Activated effector memory CD4-positive, alpha-beta T cell treated with anti-CD3 and anti-CD28 coated beads, Interleukin-2, amount 50 U/mL, for 16 hours (primary cell): ENCODE measurements around the gene CARMIL1.
"Not testable (repeated sequence)": the region's sequence is repeated elsewhere in the genome, so short reads cannot be mapped to it uniquely, and the experiment has no call there.

Experiments used
- DNase-seq: peaks from one replicate; pipeline ENCODE4 v3.0.0-alpha.2; 2020

CARMIL1 gene

GRCh38 chr6:25277857-25278256 lies 1.3 kb upstream of the CARMIL1 start:
- no peak for DNase-seq

- no peak for DNase-seq
Observed at GRCh38 chr6:25278261-25278913, 787 bp upstream of the CARMIL1 start.

GRCh38 chr6:25279748-25280343 lies 672 bp downstream of the CARMIL1 start:
- peak; percentile 65 for DNase-seq

GRCh38 chr6:25280344-25281074 lies 1.3 kb downstream of the CARMIL1 start:
- DNase-seq = no peak

- no peak for DNase-seq
Observed at GRCh38 chr6:25286891-25287290, 7.7 kb downstream of the CARMIL1 start.

- no peak for DNase-seq
Observed at GRCh38 chr6:25287941-25288340, 8.8 kb downstream of the CARMIL1 start.

GRCh38 chr6:25288518-25288917 lies 9.3 kb downstream of the CARMIL1 start:
- DNase-seq = no peak

GRCh38 chr6:25290306-25291060 lies 11.3 kb downstream of the CARMIL1 start:
- DNase-seq = no peak

GRCh38 chr6:25292384-25292783 lies 13.2 kb downstream of the CARMIL1 start:
- DNase-seq = no peak

- DNase-seq = no peak
Observed at GRCh38 chr6:25295651-25296050, 16.5 kb downstream of the CARMIL1 start.

GRCh38 chr6:25296217-25296905 lies 17.2 kb downstream of the CARMIL1 start:
- no peak for DNase-seq

GRCh38 chr6:25297039-25297441 lies 17.9 kb downstream of the CARMIL1 start:
- no peak for DNase-seq

- no peak for DNase-seq
Observed at GRCh38 chr6:25297823-25298522, 18.8 kb downstream of the CARMIL1 start.

- not testable (repeated sequence) for DNase-seq
Observed at GRCh38 chr6:25298523-25298865, 19.3 kb downstream of the CARMIL1 start.

GRCh38 chr6:25301362-25301761 lies 22.2 kb downstream of the CARMIL1 start:
- DNase-seq = no peak

- DNase-seq = no peak
Observed at GRCh38 chr6:25302151-25302550, 23.0 kb downstream of the CARMIL1 start.

- no peak for DNase-seq
Observed at GRCh38 chr6:25302677-25303128, 23.5 kb downstream of the CARMIL1 start.

- no peak for DNase-seq
Observed at GRCh38 chr6:25303254-25303653, 24.1 kb downstream of the CARMIL1 start.

GRCh38 chr6:25306379-25306778 lies 27.2 kb downstream of the CARMIL1 start:
- no peak for DNase-seq

GRCh38 chr6:25307805-25308494 lies 28.8 kb downstream of the CARMIL1 start:
- no peak for DNase-seq

GRCh38 chr6:25309886-25310285 lies 30.7 kb downstream of the CARMIL1 start:
- no peak for DNase-seq
